ENCODE measurements around the gene FIBP. TPM values are rescaled to one million over a fixed set of nuclear protein-coding genes. Genes with fewer than 3 reads are reported as not detected.
"Not testable (repeated sequence)": the region's sequence is repeated elsewhere in the genome, so short reads cannot be mapped to it uniquely, and the experiment has no call there.

The FIBP gene
- total RNA-seq, 1 donor from 2014 or later, result 157 TPM

DNA sequence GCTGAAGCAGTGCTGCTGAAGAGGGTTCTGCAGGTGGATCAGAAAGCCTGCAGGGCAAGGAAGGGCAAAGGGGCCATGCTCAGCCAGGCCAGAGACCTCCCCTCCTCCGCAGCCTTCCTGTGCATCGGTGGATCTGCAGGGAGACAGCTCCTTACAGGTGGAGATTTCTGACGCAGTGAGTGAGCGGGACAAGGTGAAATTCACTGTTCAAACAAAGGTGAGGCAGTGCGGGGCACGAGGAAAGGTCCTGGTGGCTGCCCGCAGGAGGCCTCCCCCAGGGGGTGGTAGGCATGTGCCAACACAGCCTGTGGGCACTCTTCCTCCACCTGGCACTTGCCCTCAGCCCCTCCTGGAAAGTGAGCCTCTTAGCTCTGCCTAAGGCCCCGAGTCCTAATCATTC lies 38.9 kb downstream of the FIBP start:
- no peak for DNase-seq (ENCODE audit: low read depth in 2 of 2)

DNA sequence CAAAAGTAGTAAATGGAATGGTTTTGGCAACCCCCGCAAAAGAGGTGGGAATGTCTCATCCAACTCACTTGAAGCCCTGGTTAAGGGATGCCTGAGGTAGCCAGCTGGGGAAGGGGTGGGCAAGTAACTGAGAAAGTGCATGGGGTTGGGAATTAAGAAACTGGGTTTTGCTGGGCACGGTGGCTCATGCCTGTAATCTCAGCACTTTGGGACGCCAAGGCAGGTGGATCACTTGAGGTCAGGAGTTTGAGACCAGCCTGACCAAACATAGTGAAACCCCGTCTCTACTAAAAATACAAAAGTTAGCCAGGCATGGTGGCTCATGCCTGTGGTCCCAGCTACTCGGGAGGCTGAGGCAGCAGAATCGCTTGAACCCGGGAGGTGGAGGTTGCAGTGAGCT lies 39.6 kb downstream of the FIBP start:
- DNase-seq (ENCODE audit: low read depth in 2 of 2), result not testable (repeated sequence)

DNA sequence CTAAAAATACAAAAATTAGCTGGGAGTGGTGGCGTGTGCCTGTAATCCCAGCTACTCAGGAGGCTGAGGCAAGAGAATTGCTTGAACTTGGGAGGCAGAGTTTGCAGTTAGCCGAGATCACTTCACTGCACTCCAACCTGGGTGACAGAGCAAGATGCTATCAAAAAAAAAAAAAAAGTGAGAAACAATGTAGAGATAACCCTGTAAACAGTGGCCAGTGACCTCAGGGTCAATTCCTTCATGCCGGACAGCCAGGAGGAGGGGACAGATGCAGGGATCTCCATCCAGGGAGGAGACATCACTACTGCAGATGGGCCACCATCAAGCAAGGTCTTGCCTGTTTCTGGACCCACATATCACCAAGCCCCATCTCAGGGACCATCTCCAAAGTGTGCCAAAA lies 40.5 kb downstream of the FIBP start:
- DNase-seq (ENCODE audit: low read depth in 2 of 2), result no peak

DNA sequence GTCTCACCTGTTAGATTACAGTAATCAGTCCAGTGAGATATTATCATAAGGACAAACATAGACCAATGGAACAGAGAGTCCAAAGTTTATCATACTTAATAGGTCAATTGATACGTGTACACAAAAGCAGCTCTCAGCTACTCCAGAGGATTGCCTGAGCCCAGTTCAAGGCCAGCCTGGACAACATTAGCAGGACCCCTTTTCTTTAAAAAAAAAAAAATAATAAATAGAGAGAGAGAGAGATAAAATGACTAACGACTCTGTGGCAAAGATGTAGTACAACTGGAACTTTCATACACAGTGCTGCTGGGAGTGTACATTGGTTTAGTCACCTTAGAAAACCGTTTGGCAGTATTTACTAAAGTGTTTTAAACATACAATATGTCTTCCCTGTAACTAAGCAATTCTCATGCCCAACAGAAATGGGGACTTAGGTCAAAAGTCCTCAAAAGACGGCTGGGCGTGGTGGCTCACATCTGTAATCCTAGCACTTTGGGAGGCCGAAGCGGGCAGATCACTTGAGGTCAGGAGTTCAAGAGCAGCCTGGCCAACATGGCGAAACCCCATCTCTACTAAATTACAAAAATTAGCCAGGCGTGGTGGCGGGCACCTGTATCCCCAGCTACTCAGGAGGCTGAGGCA lies 43.9 kb downstream of the FIBP start:
- DNase-seq (ENCODE audit: low read depth in 2 of 2), result no peak

DNA sequence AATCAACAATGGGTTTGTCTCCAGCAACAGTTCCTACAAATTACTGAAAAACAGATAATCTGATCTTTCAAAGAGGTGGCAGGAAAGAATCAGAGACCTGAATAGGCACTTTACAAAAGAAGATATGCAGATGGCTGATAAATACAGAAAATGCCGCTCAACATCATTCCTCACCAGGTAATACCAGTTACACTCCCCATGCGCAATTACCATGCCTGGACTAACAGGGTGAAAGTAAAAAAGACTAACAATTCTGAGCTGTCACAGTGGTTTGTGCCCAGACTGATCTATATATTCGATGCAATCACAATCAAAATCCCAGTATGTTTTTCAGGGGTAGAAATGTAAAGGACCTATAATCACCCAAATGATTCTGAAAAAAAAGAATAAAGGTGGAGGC lies 44.5 kb downstream of the FIBP start:
- DNase-seq (ENCODE audit: low read depth in 2 of 2), result no peak

DNA sequence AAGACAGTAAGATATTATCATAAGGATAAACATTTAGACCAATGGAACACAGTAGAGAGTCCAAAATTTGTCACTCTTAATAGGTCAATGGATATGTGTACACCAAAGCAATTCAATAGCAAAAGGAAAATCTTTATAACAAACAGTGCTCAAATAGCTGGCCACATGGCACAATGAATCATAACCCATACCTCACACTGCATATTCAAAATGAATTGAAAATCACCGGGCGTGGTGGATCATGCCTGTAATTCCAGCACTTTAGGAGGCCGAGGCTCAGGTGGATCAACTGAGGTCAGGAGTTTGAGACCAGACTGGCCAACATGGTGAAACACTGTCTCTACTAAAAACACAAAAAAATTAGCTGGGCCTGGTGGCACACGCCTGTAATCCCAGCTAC lies 46.1 kb downstream of the FIBP start:
- no peak for DNase-seq (ENCODE audit: low read depth in 2 of 2)

DNA sequence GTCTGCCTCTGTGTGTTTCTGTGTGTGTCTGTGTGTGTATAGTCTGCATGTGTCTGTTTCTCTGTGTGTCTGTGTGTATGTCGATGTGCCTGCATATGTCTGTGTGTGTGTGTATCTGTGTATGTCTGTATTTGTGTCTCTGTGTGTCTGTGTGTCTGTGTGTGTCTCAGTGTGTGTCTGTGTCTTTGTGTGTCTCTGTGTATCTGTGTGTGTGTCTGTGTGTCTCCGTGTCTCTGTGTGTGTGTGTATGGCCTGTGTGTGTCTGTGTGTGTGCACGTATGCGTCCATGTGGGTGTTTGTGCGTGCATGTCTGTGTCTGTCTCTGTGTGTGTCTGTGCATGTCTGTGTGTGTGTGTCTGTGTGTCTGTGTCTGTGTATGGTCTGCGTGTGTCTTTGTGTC lies 54.1 kb downstream of the FIBP start:
- no peak for DNase-seq (ENCODE audit: low read depth in 2 of 2)

Other genes starting within 250 kb of the FIBP start
- gene RELA, start 225.6 kb downstream of the FIBP start, total RNA-seq, result 8.7 and 16.3 TPM in 2 replicates
- 37.6 and 38.4 TPM in 2 replicates for gene KAT5, start 176.2 kb downstream of the FIBP start, total RNA-seq
- 39.8 and 42.6 TPM in 2 replicates for gene RNASEH2C, start 167.7 kb downstream of the FIBP start, total RNA-seq
- 6.2 and 11.9 TPM in 2 replicates for gene AP5B1, start 107.5 kb downstream of the FIBP start, total RNA-seq
- gene OVOL1, start 101.4 kb downstream of the FIBP start, total RNA-seq, result not detected in 2 replicates
- 0.13 and 0.51 TPM in 2 replicates for gene SNX32, start 54.5 kb downstream of the FIBP start, total RNA-seq
- 976 and 1,057 TPM in 2 replicates for gene CFL1, start 30.3 kb downstream of the FIBP start, total RNA-seq
- 32.6 and 37.8 TPM in 2 replicates for gene MUS81, start 28.0 kb downstream of the FIBP start, total RNA-seq
- 11.2 and 44.4 TPM in 2 replicates for gene EFEMP2, start 15.7 kb downstream of the FIBP start, total RNA-seq
- gene CTSW, start 8.6 kb downstream of the FIBP start, total RNA-seq, result 0.13 TPM in 2 replicates
- 40.7 and 49.3 TPM in 2 replicates for gene CCDC85B, start 2.2 kb upstream of the FIBP start, total RNA-seq
- 2.1 and 3.8 TPM in 2 replicates for gene FOSL1, start 11.9 kb upstream of the FIBP start, total RNA-seq
- 12.3 and 19.8 TPM in 2 replicates for gene C11orf68, start 30.6 kb upstream of the FIBP start, total RNA-seq
- 67.3 and 84.5 TPM in 2 replicates for gene DRAP1, start 31.0 kb upstream of the FIBP start, total RNA-seq
- not detected in 2 replicates for gene TSGA10IP, start 57.0 kb upstream of the FIBP start, total RNA-seq
- 23.9 and 27.8 TPM in 2 replicates for gene SART1, start 73.3 kb upstream of the FIBP start, total RNA-seq
- gene EIF1AD, start 113.7 kb upstream of the FIBP start, total RNA-seq, result 21.7 and 29.7 TPM in 2 replicates
- 16.7 and 20.4 TPM in 2 replicates for gene BANF1, start 114.0 kb upstream of the FIBP start, total RNA-seq
- gene CST6, start 123.5 kb upstream of the FIBP start, total RNA-seq, result 0.38 and 0.64 TPM in 2 replicates
- gene CATSPER1, start 138.0 kb upstream of the FIBP start, total RNA-seq, result 0.13 TPM in 1 of 2 replicates, not detected in the other
- gene GAL3ST3, start 160.7 kb upstream of the FIBP start, total RNA-seq, result 0.26 and 0.38 TPM in 2 replicates
- 70.3 and 72.7 TPM in 2 replicates for gene SF3B2, start 163.9 kb upstream of the FIBP start, total RNA-seq
- 16.4 and 30.7 TPM in 2 replicates for gene PACS1, start 181.8 kb upstream of the FIBP start, total RNA-seq